Activated CD4-positive, alpha-beta T cell treated with anti-CD3 and anti-CD28 coated beads for 4 hours (primary cell): Measurements from ENCODE around the gene SIL1.

Source experiments
- DNase-seq, 2 donors: peaks; one replicate each; pipeline ENCODE4 v3.0.0-alpha.2; 2020

The SIL1 gene

DNA sequence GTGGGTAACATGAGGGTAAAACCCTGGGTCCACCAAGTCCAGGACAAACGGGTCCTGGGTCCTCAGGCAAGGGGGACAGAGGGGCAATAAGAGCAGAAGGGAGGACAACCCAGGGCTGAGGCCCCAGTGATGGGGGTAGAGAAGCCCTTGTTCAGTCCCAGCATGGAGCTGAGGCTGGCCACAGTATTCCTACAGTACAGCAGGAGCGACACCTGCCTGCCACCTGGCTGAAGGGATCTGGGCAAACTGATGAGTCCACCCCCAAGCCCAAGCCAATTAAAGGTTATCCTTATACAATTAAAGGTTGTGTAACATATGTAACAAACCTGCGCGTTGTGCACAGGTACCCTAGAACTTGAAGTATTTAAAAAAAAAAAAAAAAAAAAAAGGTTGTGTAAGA is 225.3 kb downstream of the SIL1 start:
- DNase-seq, result no peak

DNA sequence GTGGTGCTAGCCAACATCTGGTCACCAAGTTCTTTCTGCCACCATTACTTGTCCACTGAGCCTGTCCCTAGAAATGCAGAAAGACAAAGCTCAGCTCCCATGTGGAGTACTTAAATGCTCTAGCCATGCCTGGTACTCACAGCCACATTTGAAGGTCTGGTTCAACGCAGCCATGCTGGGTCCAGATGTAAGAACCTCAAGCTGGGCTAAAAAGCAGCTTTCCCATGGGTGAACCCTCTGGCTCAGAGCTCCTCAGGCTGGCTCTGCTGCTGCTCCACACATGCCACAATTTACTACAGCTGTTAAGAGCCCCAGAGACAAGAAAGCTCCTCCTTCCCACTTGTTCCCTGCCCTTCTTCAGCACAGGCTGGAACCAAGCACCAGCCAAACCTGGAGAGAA is 225.9 kb downstream of the SIL1 start:
- no peak for DNase-seq

DNA sequence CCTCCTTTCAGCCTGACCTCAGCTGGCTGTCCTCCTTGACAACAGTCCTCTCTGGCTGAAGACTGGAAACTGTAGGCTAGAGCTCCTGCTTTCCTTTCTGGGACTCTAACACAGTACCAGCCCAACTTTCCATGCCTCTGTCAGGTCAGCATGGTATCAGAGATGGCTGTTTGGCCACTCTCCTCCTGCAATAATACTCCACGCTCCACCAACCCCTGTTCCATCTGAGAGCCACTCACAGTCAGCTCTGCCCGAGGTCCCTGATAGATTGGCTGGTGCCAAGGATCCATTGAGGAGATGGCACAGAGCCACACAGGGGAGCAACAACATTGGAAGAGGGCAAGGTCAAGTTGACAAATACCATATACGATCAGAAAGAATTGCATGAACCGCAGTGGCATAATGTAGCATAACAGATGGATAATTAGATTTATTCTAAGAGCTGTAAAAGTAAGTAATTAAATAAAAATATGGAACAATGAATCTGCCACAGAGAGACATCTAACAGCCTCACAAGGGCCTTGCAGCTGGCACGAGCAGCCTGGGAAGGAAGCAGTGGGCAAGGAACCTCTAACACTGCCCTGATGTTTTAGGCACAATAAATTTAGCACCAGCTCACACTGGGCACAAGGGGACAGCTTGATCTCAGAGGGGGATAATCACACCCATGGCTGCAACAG is 228.7 kb downstream of the SIL1 start:
- DNase-seq, result no peak

DNA sequence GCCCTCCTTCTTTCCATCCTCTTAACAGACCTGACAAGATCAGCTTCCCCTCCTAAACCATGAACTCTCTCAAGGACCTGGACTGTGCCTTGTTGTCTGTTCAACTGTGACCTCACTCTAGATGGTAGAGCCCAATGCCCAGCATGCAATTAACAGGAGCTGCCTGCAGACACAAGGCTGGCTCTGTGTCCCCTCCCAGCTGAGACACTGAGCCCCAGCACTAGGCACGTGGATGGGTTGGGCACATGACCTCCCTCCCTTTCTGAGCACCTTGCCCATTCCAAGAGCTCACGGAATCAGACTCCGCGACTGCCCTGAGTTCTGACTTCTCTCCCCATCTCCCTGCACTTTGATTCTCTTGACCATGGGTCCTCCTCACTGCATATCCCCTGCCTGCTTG is 229.6 kb downstream of the SIL1 start:
- no peak for DNase-seq

GRCh38 chr5:138967791-138968448 is 230.2 kb downstream of the SIL1 start:
- no peak for DNase-seq

DNA sequence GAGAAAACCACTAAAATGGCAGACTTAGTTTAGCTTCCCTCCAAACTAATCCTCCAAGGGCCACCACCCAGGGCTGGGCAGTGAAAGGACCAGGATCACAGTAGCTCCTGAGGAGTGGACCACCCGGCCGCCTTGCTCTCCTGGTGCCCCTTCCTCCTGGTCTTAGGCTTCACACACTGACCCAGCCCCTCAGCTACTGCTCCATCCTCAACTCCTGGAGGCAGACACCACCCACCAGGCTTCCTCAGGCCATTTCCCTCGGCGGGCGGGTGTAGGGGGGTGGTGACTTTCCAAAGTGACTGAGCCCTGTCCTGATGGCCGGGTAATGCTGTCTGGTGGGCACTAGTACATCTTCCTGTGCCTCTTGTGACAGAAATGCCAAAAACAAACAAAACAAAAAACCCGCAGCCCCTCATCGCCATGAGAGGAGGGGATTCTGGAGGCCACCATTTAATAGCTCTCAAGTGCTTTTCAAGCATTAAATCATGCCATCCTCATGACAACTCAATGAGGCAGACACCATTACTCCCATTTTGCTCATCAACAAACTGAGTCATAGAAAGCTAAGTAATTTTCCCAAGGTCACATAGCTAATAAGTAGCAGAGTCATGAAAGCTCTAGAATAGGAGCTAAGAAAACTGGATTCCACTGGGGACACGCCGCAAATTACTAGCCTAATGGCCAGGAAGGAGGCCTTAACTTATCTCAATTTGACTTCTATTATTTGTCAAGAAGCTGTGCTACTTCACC is 231.8 kb downstream of the SIL1 start:
- no peak for DNase-seq

DNA sequence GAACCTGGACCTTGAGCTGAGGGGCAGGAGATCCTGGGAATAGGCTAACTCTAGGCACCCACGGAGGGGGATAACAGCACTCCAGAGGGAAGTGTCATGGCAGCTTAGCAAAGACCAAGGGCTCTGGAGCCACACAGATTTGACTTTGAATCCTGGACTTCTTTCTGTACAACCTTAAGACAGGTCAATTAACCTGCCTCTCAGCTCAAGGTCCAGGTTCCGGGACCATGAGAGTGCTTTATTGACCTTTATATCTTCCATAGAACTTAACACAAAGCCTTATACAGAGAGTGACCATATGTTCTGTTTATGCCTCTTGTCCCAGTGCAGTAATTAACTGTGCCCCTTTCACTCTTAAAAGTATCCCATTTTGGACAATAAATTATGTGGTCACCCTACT is 232.5 kb downstream of the SIL1 start:
- DNase-seq, result no peak

- no peak for DNase-seq
Observed at GRCh38 chr5:138964647-138965201, 233.4 kb downstream of the SIL1 start.

- DNase-seq, result no peak
Observed at GRCh38 chr5:138963763-138964371, 234.3 kb downstream of the SIL1 start.

DNA sequence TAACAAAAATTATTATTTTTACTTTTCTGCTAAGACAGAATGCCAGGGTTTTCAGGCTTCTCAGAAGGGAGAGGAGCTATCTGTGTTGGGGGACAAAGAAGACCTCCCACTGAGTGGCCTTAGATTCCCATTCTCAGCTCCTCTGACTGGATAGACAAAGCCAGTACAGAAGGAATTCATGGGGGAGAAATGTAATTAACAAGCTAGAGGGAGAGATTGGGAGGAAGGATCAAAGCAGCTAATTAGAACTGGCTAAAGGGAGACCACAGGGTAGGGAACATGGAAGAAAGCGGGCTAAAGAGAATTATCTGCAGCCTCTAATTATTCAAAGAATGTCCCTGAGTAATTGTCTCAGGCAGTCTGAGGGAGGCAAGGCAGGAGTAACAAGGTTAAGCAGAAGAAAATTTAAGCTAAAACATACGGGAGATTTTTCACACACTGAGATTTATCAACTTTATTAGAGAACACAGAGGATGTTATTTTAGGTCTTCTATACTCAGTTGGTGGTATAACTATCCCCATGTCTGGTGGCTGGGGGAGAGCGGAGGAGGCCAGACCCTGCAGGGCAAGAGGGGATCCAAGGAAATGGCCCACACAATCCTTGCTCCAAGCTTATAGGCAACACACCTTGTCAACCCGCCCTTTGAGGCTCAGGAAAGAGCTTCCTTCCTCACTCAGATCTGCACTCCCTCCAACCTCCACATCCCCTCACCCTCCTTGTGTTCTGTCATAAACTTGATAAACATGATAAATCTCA is 235.4 kb downstream of the SIL1 start:
- no peak for DNase-seq

GRCh38 chr5:138961729-138962128 is 236.4 kb downstream of the SIL1 start:
- DNase-seq, result no peak

- DNase-seq, result no peak
Observed at GRCh38 chr5:138961221-138961620, 236.9 kb downstream of the SIL1 start.

DNA sequence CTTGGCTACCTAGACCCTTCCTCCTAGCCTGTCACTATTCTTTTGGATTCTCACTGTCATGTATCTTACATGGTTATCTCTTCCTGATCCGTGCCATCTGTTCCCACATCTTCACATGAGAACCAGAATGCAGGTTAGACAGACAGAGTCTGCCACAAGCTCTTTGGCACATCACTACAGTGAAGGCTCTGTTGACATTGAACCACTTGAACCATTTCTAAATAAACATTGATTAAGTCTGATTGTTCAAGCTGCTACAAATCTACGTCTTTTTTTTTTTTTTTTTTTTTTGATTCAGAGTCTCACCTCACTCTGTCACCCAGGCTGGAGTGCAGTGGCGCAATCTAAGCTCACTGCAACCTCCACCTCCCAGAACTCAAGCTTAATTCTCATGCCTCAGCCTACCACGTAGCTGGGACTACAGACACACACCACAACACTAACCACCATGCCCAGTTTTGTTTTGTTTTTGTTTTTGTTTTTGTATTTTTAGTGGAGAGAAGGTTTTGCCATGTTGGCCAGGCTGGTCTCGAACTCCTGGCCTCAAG is 237.9 kb downstream of the SIL1 start:
- DNase-seq, result no peak

GRCh38 chr5:138956801-138957200 is 241.4 kb downstream of the SIL1 start:
- DNase-seq, result no peak

GRCh38 chr5:138955671-138956295 is 242.4 kb downstream of the SIL1 start:
- no peak for DNase-seq

DNA sequence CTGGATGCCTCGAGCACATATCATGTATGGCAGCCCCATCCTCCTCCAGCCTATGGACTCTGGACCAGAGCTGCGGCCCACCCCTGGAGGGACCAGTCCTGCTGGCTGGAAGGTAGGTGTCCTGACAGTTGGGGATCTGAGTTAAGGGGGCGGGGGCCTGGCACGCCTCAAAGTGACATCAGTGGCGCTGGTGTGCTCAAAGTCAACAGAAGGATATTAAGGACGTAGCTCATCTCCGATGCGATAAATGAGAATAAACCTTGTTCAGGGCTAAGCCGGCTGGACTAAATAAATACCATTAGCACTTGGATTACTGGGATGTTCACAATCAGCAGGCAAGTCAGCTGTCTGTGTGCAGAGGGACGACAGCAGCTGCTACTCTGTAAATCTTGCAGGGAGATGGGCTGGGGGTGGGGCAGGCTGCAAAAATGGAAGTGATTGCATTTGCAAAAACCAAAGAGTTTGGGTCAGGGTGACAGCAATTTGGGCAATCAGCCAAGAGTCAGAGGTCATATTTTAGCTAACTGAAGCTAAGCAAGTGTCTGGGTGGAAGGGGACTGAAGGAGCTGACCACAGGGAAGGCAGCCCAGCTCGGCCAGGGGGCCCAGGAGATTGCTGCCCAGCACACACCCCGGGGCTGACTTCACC is 243.0 kb downstream of the SIL1 start:
- no peak for DNase-seq

DNA sequence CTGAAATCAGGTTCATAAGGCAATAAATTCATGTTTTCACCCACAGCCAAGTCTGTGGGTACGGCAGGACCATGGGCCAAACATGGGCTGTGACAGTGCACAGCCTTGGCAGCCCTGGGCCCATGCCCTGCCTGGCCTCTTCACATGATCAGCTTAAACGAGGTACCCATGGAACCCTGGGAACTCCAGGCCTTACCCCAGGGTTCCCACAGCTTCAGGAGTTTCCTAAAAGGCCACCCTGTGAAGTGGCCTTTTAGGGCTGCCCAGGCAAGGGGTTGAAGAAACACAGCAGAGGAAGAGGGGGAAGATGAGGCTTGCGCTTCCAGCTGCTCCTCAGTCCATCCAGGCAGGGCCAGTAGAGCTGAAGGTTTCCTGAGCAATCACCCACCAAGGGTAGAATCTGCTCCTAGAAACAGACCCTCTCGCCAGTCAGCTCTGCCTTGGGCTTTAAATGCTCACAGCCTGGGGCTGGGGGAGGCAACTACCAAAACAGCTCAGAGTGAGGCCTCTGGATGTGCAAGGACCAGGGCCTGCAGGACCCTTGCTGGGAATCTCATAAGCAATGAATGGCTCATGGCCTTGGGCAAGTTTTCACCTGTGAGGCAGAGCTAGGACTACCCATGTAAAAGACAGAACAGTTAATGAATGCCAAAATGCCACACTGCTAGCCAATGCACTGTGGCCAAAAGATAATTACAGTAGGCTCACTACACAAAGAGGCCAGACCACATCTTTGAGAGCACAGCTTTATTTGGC is 243.7 kb downstream of the SIL1 start:
- no peak for DNase-seq

DNA sequence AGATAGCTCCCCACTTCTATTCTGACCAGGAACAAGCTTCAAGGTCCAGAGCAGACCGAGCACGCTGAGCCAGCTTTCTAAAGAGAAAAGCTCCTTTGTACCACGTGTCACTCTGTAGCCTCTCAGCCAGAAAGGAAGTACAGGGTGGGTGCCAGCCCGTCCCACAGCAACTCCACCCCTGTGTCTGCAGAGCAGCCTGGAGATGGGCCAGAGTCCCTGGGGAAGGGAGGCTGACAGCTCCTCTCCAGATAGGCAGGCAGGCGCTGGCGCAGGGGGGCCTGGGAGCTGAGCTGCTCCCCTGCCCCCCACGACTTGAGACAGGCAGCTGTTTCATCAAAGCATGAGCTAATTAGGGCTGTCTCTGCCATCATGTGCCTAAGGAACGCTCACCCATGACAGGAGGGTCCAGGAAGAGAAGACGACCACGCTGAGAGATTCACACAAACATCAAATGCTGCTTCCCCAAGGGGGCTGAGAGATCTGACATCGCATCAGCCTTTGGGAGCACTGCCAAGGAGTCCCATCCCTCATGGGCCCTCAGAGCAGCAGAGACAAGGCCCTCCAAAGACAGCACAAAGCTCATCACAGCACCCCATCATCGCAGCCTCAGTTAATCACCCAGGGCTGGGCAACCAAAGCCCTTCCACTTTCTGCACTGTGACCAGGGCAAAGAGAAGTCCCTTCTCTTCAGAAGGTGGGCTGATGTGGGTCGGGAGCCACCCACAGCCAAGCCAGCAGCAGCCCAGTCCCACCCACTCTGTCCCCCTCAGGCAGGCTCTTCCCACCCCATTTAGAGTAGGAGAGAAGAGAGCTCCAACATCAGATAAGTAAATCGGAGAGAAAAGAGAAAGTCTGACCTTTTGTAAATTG is 244.5 kb downstream of the SIL1 start:
- DNase-seq, result no peak

DNA sequence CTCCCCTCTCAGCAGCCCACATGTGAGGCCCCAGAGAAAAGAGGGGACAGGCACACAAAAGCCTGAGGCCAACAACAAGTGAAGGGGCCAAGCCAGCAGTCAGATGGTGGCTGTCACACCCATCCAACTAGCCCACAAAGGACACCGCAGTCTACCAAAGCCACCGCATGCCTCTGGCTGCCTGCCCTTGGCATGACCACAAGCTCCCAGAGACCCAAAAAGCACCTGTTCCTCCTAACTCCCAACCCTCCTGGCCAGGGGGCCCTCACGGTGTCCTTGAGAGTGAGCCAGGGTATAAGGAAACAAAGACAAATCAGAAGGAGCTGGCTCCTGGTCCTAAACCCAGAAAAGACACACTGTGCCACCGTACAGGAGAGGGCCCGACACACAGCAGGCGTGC is 245.2 kb downstream of the SIL1 start:
- no peak for DNase-seq
